HepG2 (cell line): ENCODE measurements around the gene C6orf132. TPM values are rescaled to one million over a fixed set of nuclear protein-coding genes. Genes with fewer than 3 reads are reported as not detected.

Source experiments
- ATAC-seq: fragments of 200-7000 bp; cut with Tn5 transposase; 3 replicates; pipeline ENCODE4 v1.9.1; 2020; ENCODE audit warnings: mild to moderate bottlenecking, moderate library complexity
- BruUV-seq: library from RNA; stranded (reverse); fragments of 400-500 nt; replicated peaks from 2 replicates; lab custom pipeline; 2021; lab: Mats Ljungman, UMichigan
- CTCF ChIA-PET: fragments of 300-600 bp; formaldehyde crosslinking; extraction: SDS; loops from one replicate; lab custom pipeline; 2021; ENCODE audit warnings: low total read pairs, inconsistent platforms, low intra/inter-chr PET ratio; lab: Yijun Ruan, JAX
- POLR2A ChIA-PET: fragments of 350-600 bp; sonication (Branson Sonifier 250); formaldehyde crosslinking; loops from one replicate; lab custom pipeline; 2020; ENCODE audit warnings: antibody characterized with exemption, inconsistent platforms; lab: Yijun Ruan, JAX
- DNase-seq: peaks from one replicate; pipeline ENCODE4 v3.0.0-alpha.2; 2015; ENCODE audit warnings: low spot score
- FAIRE-seq: peaks from 3 replicates; lab custom pipeline; 2011; peaks lifted over from hg19 to GRCh38; lab: Jason Lieb, UNC
- H2AFZ ChIP-seq: one replicate; pipeline ENCODE4 v1.6.1; 2011; ENCODE audit warnings: low read length, inconsistent platforms
- H3K27ac ChIP-seq: fragments of 300-600 bp; 3 replicates; pipeline ENCODE4 v1.8.0; 2011; ENCODE audit warnings: mixed run types, mild to moderate bottlenecking, mixed read lengths, low read length, inconsistent platforms; ENCODE audit not compliant: insufficient read depth; ENCODE audit errors: extremely low read length
- H3K27me3 ChIP-seq, 2 experiments: fragments of 200-600 bp in 1 of 2; 2 replicates in 1 of 2; 3 replicates in 1 of 2; pipeline versions ENCODE4 v1.6.0 to v1.8.0; 2011; ENCODE audit warnings: low read length in 2 of 2, mild to moderate bottlenecking in 2 of 2, moderate library complexity in 2 of 2, inconsistent platforms in 1 of 2; ENCODE audit not compliant: insufficient read depth in 2 of 2, control insufficient read depth in 1 of 2
- H3K36me3 ChIP-seq, 2 experiments: fragments of 200-600 bp in 1 of 2; replicated peaks in 1 of 2; 2 replicates in 1 of 2; 3 replicates in 1 of 2; pipeline versions ENCODE4 v1.5.1 to v1.8.0; 2011; ENCODE audit warnings: low read length in 2 of 2, inconsistent platforms in 1 of 2; ENCODE audit not compliant: insufficient read depth in 2 of 2, control insufficient read depth in 1 of 2
- H3K4me1 ChIP-seq: 2 replicates; pipeline ENCODE4 v1.5.1; 2012; ENCODE audit warnings: low read length, inconsistent platforms; ENCODE audit not compliant: insufficient read depth
- H3K4me2 ChIP-seq: 2 replicates; pipeline ENCODE4 v1.6.0; 2011; ENCODE audit warnings: low read depth, low read length, inconsistent platforms
- H3K4me3 ChIP-seq, 3 experiments: fragments of 200-600 bp in 1 of 3; sonication (generic), shearing (Covaris generic) in 1 of 3; replicated peaks in 1 of 3; 2 replicates each; pipeline ENCODE4 v1.5.1; 2011 to 2016; ENCODE audit warnings: low read length in 3 of 3, inconsistent platforms in 2 of 3, low read depth in 2 of 3, mild to moderate bottlenecking in 2 of 3, control low read depth in 1 of 3, mixed read lengths in 1 of 3; ENCODE audit not compliant: insufficient read depth in 1 of 3
- H3K79me2 ChIP-seq: one replicate; pipeline ENCODE4 v1.6.1; 2011; ENCODE audit warnings: low read length, inconsistent platforms; ENCODE audit not compliant: insufficient read depth
- H3K9ac ChIP-seq: 2 replicates; pipeline ENCODE4 v1.6.0; 2011; ENCODE audit warnings: mild to moderate bottlenecking, low read depth, low read length, inconsistent platforms; ENCODE audit not compliant: insufficient read depth
- H3K9me3 ChIP-seq: 2 replicates; pipeline ENCODE4 v1.5.1; 2012; ENCODE audit warnings: mild to moderate bottlenecking, low read length
- H4K20me1 ChIP-seq: 2 replicates; pipeline ENCODE4 v1.6.0; 2011; ENCODE audit warnings: inconsistent platforms, mild to moderate bottlenecking, low read length, moderate library complexity; ENCODE audit not compliant: insufficient read depth
- AHR ChIP-seq: IDR thresholded peaks from 2 replicates; pipeline ENCODE4 v1.6.1; 2018; ENCODE audit warnings: missing genetic modification reagents, missing compliant biosample characterization
- ETV5 ChIP-seq: IDR thresholded peaks from 2 replicates; pipeline ENCODE4 v1.6.1; 2018; ENCODE audit warnings: missing biosample characterization, missing genetic modification reagents, inconsistent platforms, borderline replicate concordance
- FOXA1 ChIP-seq, 2 experiments: fragments of 450-650 bp in 1 of 2; sonication (generic) in 1 of 2; formaldehyde crosslinking in 1 of 2; IDR thresholded peaks; 2 replicates each; pipeline versions ENCODE4 v1.4.0 to v1.6.1; 2016 to 2020; ENCODE audit warnings: missing genetic modification reagents in 1 of 2
- HOXA3 ChIP-seq: sonication (generic); formaldehyde crosslinking; IDR thresholded peaks from 2 replicates; pipeline ENCODE4 v1.5.0; 2020; ENCODE audit warnings: missing genetic modification reagents
- HOXA7 ChIP-seq: sonication (generic); formaldehyde crosslinking; IDR thresholded peaks from 2 replicates; pipeline ENCODE4 v1.8.1; 2022; ENCODE audit warnings: mild to moderate bottlenecking, missing genetic modification reagents, moderate library complexity
- KDM6A ChIP-seq: IDR thresholded peaks from 2 replicates; pipeline ENCODE4 v1.6.1; 2016; ENCODE audit warnings: low read depth
- MIXL1 ChIP-seq: IDR thresholded peaks from 2 replicates; pipeline ENCODE4 v1.6.1; 2016
- NR2C2 ChIP-seq: sonication (generic); formaldehyde crosslinking; IDR thresholded peaks from 2 replicates; pipeline ENCODE4 v1.4.0; 2020; ENCODE audit warnings: missing genetic modification reagents, mild to moderate bottlenecking, moderate library complexity, borderline replicate concordance
- RARA ChIP-seq: IDR thresholded peaks from 2 replicates; pipeline ENCODE4 v1.6.1; 2016; ENCODE audit warnings: missing genetic modification reagents, missing compliant biosample characterization
- RXRB ChIP-seq: IDR thresholded peaks from 2 replicates; pipeline ENCODE4 v1.6.1; 2016; ENCODE audit warnings: borderline replicate concordance, missing genetic modification reagents, missing compliant biosample characterization
- SMAD3 ChIP-seq: sonication (generic); formaldehyde crosslinking; IDR thresholded peaks from 2 replicates; pipeline ENCODE4 v1.4.0; 2020; ENCODE audit warnings: missing genetic modification reagents
- SMAD9 ChIP-seq: sonication (generic); formaldehyde crosslinking; IDR thresholded peaks from 2 replicates; pipeline ENCODE4 v1.5.1; 2020; ENCODE audit warnings: mild to moderate bottlenecking, missing genetic modification reagents
- SMC3 ChIP-seq: IDR thresholded peaks from 2 replicates; pipeline ENCODE4 v1.6.1; 2011; ENCODE audit warnings: low read length, improper control_type of control experiment
- STAT5B ChIP-seq: sonication (generic); formaldehyde crosslinking; IDR thresholded peaks from 2 replicates; pipeline ENCODE4 v1.4.0; 2020; ENCODE audit warnings: missing genetic modification reagents
- ZBTB3 ChIP-seq: sonication (generic); formaldehyde crosslinking; IDR thresholded peaks from 2 replicates; pipeline ENCODE4 v1.4.0; 2020; ENCODE audit warnings: low read depth, mild to moderate bottlenecking, moderate library complexity, missing genetic modification reagents, borderline replicate concordance
- ZIK1 ChIP-seq: sonication (generic); formaldehyde crosslinking; IDR thresholded peaks from 2 replicates; pipeline ENCODE4 v1.5.0; 2020; ENCODE audit warnings: mild to moderate bottlenecking, low read depth, missing genetic modification reagents, borderline replicate concordance
- ZNF143 ChIP-seq: sonication (generic); formaldehyde crosslinking; IDR thresholded peaks from 2 replicates; pipeline ENCODE4 v1.4.0; 2020; ENCODE audit warnings: missing genetic modification reagents
- ZNF501 ChIP-seq: sonication (generic); formaldehyde crosslinking; IDR thresholded peaks from 2 replicates; pipeline ENCODE4 v1.5.1; 2020; ENCODE audit warnings: mild to moderate bottlenecking, moderate library complexity, missing genetic modification reagents
- WGBS: methylation state at CpG from one replicate; pipeline ENCODE4 v1.1.6; 2017; ENCODE audit warnings: low lambda C conversion rate; 5-methylcytosine and 5-hydroxymethylcytosine counted together
- in situ Hi-C: cut with HindIII; loops from 2 replicates; pipeline ENCODE4 v1.10.0; 2017; ENCODE audit warnings: low pct_unique_long_range_greater_than_20kb; ENCODE audit not compliant: extremely low pct_ligation_motif_present
- intact Hi-C: fragments of 100-400 bp; cut with micrococcal nuclease; formaldehyde crosslinking; loops from one replicate; pipeline ENCODE4 v1.10.0; 2022; ENCODE audit not compliant: unreplicated experiment
- polyA plus RNA-seq, 8 experiments: library from polyadenylated mRNA; depleted of rRNA in 3 of 8; stranded (reverse) in 7 of 8; unstranded in 1 of 8; fragments of >200 nt; fragmentation: Illumina TruSeq in 4 of 8; extraction: Trizol in 4 of 8; gene quantifications; 2 replicates each; pipeline versions ENCODE4 v1.2.1 to v1.2.3, GENCODE V29; 2011 to 2016; ENCODE audit warnings: low read depth in 4 of 8, missing spikeins in 1 of 8, mixed read lengths in 1 of 8; ENCODE audit not compliant: insufficient read depth in 1 of 8
- total RNA-seq, 5 experiments: library from RNA; depleted of rRNA; stranded (reverse); fragments of >200 nt; fragmentation: Illumina TruSeq; extraction: Trizol; gene quantifications; 2 replicates each; pipeline ENCODE4 v1.2.3, GENCODE V29; 2016; ENCODE audit warnings: low read depth in 1 of 5
- TF ChIP-seq, protein P1 (sequence below): sonication (generic); formaldehyde crosslinking; IDR thresholded peaks from 2 replicates; pipeline ENCODE4 v1.8.1; 2023; ENCODE audit warnings: missing genetic modification reagents, mild to moderate bottlenecking, borderline replicate concordance
- TF ChIP-seq, protein P2 (sequence below): sonication (generic); formaldehyde crosslinking; IDR thresholded peaks from 2 replicates; pipeline ENCODE4 v1.4.0; 2020; ENCODE audit warnings: mild to moderate bottlenecking, missing genetic modification reagents
- TF ChIP-seq, protein P3 (sequence below): sonication (generic); formaldehyde crosslinking; IDR thresholded peaks from 2 replicates; pipeline ENCODE4 v1.4.0; 2020; ENCODE audit warnings: missing genetic modification reagents

Gene C6orf132
- total and polyA plus RNA-seq, 2 of the 13 experiments (the other 11 are each of a cell fraction or from before 2014, with no cell fraction given) = 0.78 to 3.0 TPM

DNA sequence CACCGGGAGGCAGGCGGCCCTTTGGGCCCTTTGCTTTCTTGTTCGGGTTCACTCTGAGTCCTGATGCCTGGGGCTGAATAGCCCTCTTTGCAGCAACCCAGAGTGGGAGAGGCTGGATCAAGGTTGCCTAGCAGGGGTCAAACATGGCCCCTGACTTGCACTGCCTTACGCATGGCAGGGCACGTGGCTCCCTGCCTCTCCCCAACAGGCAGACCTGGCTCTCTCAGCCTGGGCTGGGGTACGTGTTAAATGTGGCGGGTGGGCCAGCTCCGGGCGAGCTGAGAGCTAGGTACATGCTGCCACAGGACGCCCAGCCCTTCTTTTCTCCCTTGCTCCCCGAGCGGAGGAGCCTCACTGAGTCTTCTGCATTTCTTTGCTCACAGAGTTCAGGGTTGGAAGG is 7.3 kb downstream of the C6orf132 start (continued):
- TF ChIP-seq, protein P1, sequence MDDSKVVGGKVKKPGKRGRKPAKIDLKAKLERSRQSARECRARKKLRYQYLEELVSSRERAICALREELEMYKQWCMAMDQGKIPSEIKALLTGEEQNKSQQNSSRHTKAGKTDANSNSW (CRISPR knock-in tag) = no peak
- TF ChIP-seq AHR (CRISPR knock-in tag) (no peak), SMAD9 (no peak), FOXA1 (IDR thresholded peaks at IDR 0.05) (no peak), FOXA1 (CRISPR knock-in tag; IDR thresholded peaks at IDR 0.05) (no peak), SMAD3 (no peak)

DNA sequence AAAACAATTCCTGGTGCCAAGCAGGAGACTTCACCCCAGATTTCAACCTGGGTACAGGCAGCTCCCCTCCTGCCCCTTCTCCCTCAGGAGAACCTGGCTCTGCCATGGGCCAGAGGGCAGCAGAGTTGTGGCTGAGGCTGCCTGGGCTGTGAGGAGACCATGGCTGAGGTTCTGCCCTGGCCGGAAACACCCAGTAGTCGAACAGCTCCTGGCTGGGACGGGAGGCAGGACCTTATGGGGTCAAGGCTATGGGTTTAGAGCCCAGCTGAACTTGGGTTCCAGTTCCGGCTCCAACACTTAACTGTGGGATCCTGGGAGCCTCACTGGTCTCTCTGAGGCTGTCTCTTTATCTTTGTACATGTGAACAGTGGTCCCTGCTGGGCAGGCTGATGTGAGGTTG is 8.5 kb downstream of the C6orf132 start:
- H4K20me1 ChIP-seq = no peaks in the 10 kb centered on the region
- no peak overlapping the region for H3K4me2 ChIP-seq
- no TSS peak for BruUV-seq
- WGBS = 29% methylated on average over 4 of the region's 4 CpGs
- no peaks in the 10 kb centered on the region for H3K27me3 ChIP-seq
- no peak overlapping the region for H2AFZ ChIP-seq
- in situ Hi-C loops (no loop called here), intact Hi-C loops (no loop called here)
- FAIRE-seq (no peak), DNase-seq (no peak), ATAC-seq (peak; percentile 10; the same call in 2 of the 3 replicates)
- no peak overlapping the region for H3K27ac ChIP-seq
- H3K79me2 ChIP-seq = no peaks in the 10 kb centered on the region
- no peaks in the 10 kb centered on the region for H3K36me3 ChIP-seq
- no peak overlapping the region for H3K4me3 ChIP-seq
- peaks cover 48% of the 10 kb centered on the region for H3K4me1 ChIP-seq
- POLR2A ChIA-PET = interaction anchor here (1.3 kb wide), 1 partner anchor 34 kb away, joined by 4 read pairs; no protein-coding TSS in a partner anchor
- CTCF ChIA-PET = no interaction called here
- H3K9ac ChIP-seq = no peak overlapping the region
- no peaks in the 10 kb centered on the region for H3K9me3 ChIP-seq
- peak; percentile 34 for TF ChIP-seq RARA (CRISPR knock-in tag)
- TF ChIP-seq RXRB (CRISPR knock-in tag) = peak; percentile 29; the same call in 1 of the 2 replicates
- TF ChIP-seq KDM6A (CRISPR knock-in tag) = no peak
- no peak for TF ChIP-seq MIXL1 (CRISPR knock-in tag)
- TF ChIP-seq NR2C2 (CRISPR knock-in tag) = peak; percentile 52; the same call in 1 of the 2 replicates
- 0 out of 2 replicates have a peak, but pooled peaks have one; percentile 18 for TF ChIP-seq ZNF501
- TF ChIP-seq, protein P2, sequence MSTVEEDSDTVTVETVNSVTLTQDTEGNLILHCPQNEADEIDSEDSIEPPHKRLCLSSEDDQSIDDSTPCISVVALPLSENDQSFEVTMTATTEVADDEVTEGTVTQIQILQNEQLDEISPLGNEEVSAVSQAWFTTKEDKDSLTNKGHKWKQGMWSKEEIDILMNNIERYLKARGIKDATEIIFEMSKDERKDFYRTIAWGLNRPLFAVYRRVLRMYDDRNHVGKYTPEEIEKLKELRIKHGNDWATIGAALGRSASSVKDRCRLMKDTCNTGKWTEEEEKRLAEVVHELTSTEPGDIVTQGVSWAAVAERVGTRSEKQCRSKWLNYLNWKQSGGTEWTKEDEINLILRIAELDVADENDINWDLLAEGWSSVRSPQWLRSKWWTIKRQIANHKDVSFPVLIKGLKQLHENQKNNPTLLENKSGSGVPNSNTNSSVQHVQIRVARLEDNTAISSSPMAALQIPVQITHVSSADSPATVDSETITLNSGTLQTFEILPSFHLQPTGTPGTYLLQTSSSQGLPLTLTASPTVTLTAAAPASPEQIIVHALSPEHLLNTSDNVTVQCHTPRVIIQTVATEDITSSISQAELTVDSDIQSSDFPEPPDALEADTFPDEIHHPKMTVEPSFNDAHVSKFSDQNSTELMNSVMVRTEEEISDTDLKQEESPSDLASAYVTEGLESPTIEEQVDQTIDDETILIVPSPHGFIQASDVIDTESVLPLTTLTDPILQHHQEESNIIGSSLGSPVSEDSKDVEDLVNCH (CRISPR knock-in tag) = no peak
- no peak for TF ChIP-seq ZBTB3 (CRISPR knock-in tag)
- TF ChIP-seq HOXA3 (CRISPR knock-in tag) = 0 out of 2 replicates have a peak, but pooled peaks have one; percentile 19
- TF ChIP-seq HOXA7 (CRISPR knock-in tag) = no peak
- TF ChIP-seq SMC3 = 0 out of 2 replicates have a peak, but pooled peaks have one; percentile 1
- TF ChIP-seq ZNF143 (CRISPR knock-in tag) = 0 out of 2 replicates have a peak, but pooled peaks have one; percentile 17
- TF ChIP-seq ZIK1 = no peak
- 0 out of 2 replicates have a peak, but pooled peaks have one; percentile 41 for TF ChIP-seq ETV5 (CRISPR knock-in tag)
- TF ChIP-seq STAT5B = no peak
- TF ChIP-seq, protein P3, sequence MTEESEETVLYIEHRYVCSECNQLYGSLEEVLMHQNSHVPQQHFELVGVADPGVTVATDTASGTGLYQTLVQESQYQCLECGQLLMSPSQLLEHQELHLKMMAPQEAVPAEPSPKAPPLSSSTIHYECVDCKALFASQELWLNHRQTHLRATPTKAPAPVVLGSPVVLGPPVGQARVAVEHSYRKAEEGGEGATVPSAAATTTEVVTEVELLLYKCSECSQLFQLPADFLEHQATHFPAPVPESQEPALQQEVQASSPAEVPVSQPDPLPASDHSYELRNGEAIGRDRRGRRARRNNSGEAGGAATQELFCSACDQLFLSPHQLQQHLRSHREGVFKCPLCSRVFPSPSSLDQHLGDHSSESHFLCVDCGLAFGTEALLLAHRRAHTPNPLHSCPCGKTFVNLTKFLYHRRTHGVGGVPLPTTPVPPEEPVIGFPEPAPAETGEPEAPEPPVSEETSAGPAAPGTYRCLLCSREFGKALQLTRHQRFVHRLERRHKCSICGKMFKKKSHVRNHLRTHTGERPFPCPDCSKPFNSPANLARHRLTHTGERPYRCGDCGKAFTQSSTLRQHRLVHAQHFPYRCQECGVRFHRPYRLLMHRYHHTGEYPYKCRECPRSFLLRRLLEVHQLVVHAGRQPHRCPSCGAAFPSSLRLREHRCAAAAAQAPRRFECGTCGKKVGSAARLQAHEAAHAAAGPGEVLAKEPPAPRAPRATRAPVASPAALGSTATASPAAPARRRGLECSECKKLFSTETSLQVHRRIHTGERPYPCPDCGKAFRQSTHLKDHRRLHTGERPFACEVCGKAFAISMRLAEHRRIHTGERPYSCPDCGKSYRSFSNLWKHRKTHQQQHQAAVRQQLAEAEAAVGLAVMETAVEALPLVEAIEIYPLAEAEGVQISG (CRISPR knock-in tag) = 0 out of 2 replicates have a peak, but pooled peaks have one; percentile 36
